Measurements from ENCODE around the gene ADORA2A.

Gene ADORA2A

DNA sequence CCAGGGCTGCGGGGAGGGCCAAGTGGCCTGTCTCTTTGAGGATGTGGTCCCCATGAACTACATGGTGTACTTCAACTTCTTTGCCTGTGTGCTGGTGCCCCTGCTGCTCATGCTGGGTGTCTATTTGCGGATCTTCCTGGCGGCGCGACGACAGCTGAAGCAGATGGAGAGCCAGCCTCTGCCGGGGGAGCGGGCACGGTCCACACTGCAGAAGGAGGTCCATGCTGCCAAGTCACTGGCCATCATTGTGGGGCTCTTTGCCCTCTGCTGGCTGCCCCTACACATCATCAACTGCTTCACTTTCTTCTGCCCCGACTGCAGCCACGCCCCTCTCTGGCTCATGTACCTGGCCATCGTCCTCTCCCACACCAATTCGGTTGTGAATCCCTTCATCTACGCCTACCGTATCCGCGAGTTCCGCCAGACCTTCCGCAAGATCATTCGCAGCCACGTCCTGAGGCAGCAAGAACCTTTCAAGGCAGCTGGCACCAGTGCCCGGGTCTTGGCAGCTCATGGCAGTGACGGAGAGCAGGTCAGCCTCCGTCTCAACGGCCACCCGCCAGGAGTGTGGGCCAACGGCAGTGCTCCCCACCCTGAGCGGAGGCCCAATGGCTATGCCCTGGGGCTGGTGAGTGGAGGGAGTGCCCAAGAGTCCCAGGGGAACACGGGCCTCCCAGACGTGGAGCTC lies 13.5 kb downstream of the ADORA2A start:
- H3K27ac Mint-ChIP-seq = peak overlapping the region; percentile 76
- no peaks in the 10 kb centered on the region for H3K27me3 Mint-ChIP-seq (ENCODE audit: low read depth)
- H3K9me3 Mint-ChIP-seq = no peaks in the 10 kb centered on the region
- peaks cover 17% of the 10 kb centered on the region for H3K36me3 Mint-ChIP-seq (ENCODE audit: low read depth)
- H3K4me1 Mint-ChIP-seq (ENCODE audit: low read depth) = peaks cover 41% of the 10 kb centered on the region
- H3K4me3 Mint-ChIP-seq = no peak overlapping the region

DNA sequence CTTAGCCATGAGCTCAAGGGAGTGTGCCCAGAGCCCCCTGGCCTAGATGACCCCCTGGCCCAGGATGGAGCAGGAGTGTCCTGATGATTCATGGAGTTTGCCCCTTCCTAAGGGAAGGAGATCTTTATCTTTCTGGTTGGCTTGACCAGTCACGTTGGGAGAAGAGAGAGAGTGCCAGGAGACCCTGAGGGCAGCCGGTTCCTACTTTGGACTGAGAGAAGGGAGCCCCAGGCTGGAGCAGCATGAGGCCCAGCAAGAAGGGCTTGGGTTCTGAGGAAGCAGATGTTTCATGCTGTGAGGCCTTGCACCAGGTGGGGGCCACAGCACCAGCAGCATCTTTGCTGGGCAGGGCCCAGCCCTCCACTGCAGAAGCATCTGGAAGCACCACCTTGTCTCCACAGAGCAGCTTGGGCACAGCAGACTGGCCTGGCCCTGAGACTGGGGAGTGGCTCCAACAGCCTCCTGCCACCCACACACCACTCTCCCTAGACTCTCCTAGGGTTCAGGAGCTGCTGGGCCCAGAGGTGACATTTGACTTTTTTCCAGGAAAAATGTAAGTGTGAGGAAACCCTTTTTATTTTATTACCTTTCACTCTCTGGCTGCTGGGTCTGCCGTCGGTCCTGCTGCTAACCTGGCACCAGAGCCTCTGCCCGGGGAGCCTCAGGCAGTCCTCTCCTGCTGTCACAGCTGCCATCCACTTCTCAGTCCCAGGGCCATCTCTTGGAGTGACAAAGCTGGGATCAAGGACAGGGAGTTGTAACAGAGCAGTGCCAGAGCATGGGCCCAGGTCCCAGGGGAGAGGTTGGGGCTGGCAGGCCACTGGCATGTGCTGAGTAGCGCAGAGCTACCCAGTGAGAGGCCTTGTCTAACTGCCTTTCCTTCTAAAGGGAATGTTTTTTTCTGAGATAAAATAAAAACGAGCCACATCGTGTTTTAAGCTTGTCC lies 14.3 kb downstream of the ADORA2A start:
- no peaks in the 10 kb centered on the region for H3K9me3 Mint-ChIP-seq
- no peak overlapping the region for H3K27ac Mint-ChIP-seq
- peaks cover 37% of the 10 kb centered on the region for H3K4me1 Mint-ChIP-seq (ENCODE audit: low read depth)
- no peak overlapping the region for H3K4me3 Mint-ChIP-seq
- peaks cover 15% of the 10 kb centered on the region for H3K36me3 Mint-ChIP-seq (ENCODE audit: low read depth)
- no peaks in the 10 kb centered on the region for H3K27me3 Mint-ChIP-seq (ENCODE audit: low read depth)

DNA sequence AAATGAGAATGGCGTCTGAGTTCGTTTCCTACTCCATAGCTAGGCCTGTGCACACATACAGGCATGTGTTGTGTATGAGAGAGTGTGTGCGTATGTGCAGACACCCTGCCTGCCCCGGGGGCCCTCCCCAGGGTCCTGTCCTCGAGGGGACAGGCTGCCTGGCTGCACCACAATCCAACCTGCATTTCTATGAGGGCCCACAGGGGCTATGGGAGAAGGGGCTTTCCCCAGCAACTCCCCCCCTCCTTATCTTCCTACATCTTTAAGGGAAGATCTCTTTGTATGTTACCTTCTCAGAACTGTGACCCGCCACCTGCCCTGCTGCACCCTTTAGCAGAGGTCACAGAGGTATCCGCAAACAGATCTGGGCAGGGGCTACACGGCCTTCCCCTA lies 14.9 kb downstream of the ADORA2A start:
- H3K27me3 Mint-ChIP-seq (ENCODE audit: low read depth) = no peaks in the 10 kb centered on the region
- H3K27ac Mint-ChIP-seq = no peak overlapping the region
- no peaks in the 10 kb centered on the region for H3K9me3 Mint-ChIP-seq
- peaks cover 14% of the 10 kb centered on the region for H3K36me3 Mint-ChIP-seq (ENCODE audit: low read depth)
- no peak overlapping the region for H3K4me3 Mint-ChIP-seq
- H3K4me1 Mint-ChIP-seq (ENCODE audit: low read depth) = peaks cover 33% of the 10 kb centered on the region

DNA sequence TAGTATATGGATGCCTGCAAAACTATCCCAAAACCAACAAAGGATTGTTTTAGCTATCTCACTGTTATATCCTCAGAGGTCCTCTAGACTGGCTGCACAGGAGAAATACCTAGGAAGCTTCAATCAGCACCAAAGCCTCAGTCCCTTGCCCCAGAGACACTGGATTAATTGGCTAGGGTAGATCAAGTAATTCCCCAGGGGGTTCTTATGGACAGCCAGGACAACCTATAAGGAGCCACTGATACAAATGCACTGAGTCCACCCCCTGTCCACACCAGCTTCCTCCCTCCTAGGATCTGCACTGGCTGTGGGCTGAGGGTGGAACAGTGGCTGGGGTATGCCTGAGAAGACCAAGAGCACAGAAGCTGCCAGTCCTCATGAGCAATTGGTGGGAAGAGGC lies 16.3 kb downstream of the ADORA2A start:
- Mint-ChIP-seq H3K9me3 (no peaks in the 10 kb centered on the region), H3K4me1 (ENCODE audit: low read depth) (peaks cover 20% of the 10 kb centered on the region), H3K4me3 (no peak overlapping the region), H3K36me3 (ENCODE audit: low read depth) (peaks cover 13% of the 10 kb centered on the region), H3K27ac (no peak overlapping the region), H3K27me3 (ENCODE audit: low read depth) (no peaks in the 10 kb centered on the region)

DNA sequence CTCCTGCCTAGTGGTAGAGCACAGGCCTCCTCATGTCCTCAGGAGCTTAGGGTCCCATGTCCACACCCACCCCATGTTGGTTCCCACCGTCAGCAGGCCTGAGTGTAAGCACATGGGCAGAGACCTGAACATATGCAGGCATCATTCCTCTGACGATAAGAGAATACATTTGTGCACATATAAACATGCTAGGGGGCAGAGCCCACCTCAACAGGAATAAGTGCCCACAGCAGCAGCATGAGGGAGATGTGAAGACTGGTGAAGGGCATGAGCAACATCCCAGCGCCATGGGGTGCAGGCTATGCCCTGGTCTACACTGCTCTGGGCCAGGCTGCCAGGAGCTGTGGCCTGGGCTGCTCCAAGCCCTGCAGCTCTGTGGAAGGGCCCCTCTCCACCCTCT lies 16.9 kb downstream of the ADORA2A start:
- H3K9me3 Mint-ChIP-seq = no peaks in the 10 kb centered on the region
- no peaks in the 10 kb centered on the region for H3K27me3 Mint-ChIP-seq (ENCODE audit: low read depth)
- H3K4me3 Mint-ChIP-seq = no peak overlapping the region
- H3K27ac Mint-ChIP-seq = peak overlapping the region; percentile 36
- H3K4me1 Mint-ChIP-seq (ENCODE audit: low read depth) = peaks cover 20% of the 10 kb centered on the region
- peaks cover 13% of the 10 kb centered on the region for H3K36me3 Mint-ChIP-seq (ENCODE audit: low read depth)

DNA sequence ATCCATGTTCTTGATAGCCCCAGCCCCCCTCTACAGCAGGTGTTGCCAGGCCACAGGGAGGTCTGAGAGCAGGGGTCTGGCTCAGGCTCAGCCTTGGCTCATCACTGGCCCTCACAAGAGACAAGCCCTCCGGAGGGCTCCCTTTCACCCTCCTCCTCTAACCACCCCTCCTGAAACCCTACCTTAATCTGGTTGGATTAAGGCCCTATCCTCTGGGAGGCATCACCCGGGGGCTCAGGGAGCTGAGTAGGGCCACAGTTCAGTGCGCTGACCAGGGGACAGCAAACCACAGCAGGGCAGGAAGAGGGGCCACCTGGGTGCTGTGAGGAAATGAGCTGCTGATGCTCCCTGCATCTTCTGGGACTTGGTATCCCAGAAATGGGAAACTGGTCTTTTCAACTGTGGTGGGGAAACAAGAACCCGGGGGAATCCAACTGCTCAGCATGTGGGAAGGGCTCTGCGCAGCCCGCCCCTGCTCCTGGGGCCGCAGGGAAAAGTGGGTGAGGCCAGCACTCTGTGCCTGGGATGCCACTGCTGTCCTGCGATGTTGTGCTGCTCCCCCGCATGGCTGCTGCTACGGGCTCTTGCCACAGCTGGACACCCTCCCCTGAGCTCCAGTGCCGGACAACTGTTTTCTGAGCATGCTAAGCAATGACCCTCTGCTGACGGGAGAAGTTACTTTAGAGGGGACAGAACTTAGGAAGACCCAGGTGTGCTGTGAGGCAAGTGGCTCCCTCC lies 17.5 kb downstream of the ADORA2A start:
- Mint-ChIP-seq H3K27me3 (ENCODE audit: low read depth) (no peaks in the 10 kb centered on the region), H3K27ac (no peak overlapping the region), H3K4me3 (no peak overlapping the region), H3K36me3 (ENCODE audit: low read depth) (peaks cover 11% of the 10 kb centered on the region), H3K9me3 (no peaks in the 10 kb centered on the region), H3K4me1 (ENCODE audit: low read depth) (peaks cover 23% of the 10 kb centered on the region)

DNA sequence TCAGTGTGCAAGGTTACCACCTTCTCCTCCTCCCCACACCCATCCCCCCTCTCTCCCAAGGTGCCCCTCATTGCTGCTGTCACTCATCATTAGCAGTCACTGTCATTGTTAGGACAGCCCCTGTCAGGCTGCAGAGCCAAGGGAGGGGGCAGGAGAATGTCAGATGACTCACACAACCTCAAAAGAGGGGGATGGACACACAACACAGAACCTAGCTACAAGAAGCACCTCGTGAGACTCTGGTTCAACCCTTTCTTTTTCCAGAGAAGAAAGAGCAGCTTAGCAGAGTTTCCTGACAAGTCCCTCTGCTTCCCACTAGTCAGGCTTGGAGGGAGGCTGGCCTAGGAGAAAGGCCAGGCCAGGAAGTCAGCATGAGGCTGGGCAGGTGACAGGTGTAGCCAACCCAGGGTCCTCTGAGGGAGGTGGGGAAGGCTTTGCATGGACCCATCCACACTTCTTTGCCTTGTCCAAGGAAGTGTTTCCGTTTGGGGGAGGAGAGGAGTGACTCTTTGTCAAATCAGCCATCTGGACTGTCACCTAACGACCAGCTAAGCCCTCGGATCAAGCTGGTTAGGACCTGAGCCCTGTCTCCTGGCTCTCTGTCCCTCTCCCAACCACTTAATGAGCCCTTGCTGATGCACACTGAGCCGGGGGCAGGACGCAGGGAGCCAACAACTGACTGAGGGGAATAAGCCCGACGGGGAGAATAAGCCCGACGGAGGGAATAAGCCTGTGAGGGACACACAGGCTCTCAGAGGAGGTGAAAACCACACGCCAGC lies 18.3 kb downstream of the ADORA2A start:
- Mint-ChIP-seq H3K9me3 (no peaks in the 10 kb centered on the region), H3K36me3 (ENCODE audit: low read depth) (peaks cover 11% of the 10 kb centered on the region), H3K27ac (no peak overlapping the region), H3K4me1 (ENCODE audit: low read depth) (peaks cover 22% of the 10 kb centered on the region), H3K27me3 (ENCODE audit: low read depth) (no peaks in the 10 kb centered on the region), H3K4me3 (no peak overlapping the region)

DNA sequence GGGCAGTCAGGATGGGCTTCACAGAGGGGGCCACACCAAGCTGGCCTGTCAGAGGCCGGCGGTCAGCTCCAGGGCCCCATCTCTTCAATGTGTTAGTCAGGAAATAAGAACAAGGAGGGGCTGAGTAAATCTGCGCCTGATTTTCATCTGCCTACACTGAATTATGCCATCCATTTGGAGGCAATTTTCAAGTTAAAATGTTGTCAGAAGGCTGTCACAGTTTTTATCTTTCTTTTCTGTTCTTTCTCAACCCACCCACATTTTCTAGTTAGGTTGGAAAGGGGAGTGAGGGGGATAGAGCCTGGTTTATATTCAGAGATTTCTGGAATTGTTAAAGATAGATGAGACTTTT lies 18.8 kb downstream of the ADORA2A start:
- Mint-ChIP-seq H3K27ac (no peak overlapping the region), H3K9me3 (no peaks in the 10 kb centered on the region), H3K4me3 (no peak overlapping the region), H3K27me3 (ENCODE audit: low read depth) (no peaks in the 10 kb centered on the region), H3K36me3 (ENCODE audit: low read depth) (peaks cover 5% of the 10 kb centered on the region), H3K4me1 (ENCODE audit: low read depth) (peaks cover 17% of the 10 kb centered on the region)

DNA sequence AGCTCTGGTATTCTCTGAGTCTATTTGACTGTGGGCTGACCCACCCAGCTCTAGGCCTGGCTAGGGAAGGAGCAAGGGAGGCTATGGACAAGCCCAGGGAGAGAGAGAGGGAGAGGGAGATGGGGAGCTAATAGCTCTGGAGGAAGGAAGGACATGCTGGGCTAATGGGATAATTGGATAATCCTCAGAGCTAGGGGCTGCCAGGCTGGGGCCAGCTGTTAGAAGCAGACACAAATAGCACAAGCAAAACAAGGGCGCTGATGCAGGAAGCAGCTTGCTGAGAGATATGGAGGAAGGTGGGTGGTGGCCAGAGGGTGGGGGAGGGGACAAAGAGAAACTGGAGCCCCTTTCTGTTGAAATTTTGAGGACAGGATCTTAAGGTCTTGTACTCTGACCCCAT lies 23.2 kb downstream of the ADORA2A start:
- no peaks in the 10 kb centered on the region for H3K9me3 Mint-ChIP-seq
- no peak overlapping the region for H3K4me3 Mint-ChIP-seq
- peaks cover 12% of the 10 kb centered on the region for H3K4me1 Mint-ChIP-seq (ENCODE audit: low read depth)
- peaks cover 8% of the 10 kb centered on the region for H3K27me3 Mint-ChIP-seq (ENCODE audit: low read depth)
- H3K27ac Mint-ChIP-seq = no peak overlapping the region
- peaks cover 3% of the 10 kb centered on the region for H3K36me3 Mint-ChIP-seq (ENCODE audit: low read depth)

DNA sequence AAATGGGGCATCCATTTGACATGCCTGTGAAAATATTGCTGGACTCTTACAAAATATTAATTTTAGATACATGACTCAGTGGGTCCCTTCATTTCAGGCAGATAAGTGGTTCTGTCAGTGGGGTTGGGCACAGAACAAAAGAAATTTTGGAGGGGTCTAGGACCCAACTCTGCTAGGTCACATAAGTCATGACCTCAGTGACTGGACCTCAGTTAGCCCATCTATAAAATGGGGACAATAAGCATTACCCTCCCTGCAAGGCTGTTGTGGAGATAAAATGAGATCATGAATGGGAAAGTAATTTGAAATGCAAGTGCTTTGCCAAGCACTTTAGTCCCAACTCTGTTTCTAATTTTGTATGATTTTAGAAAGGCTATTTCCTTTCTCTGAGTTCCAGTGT lies 23.8 kb downstream of the ADORA2A start:
- H3K27ac Mint-ChIP-seq = no peak overlapping the region
- H3K36me3 Mint-ChIP-seq (ENCODE audit: low read depth) = peaks cover 3% of the 10 kb centered on the region
- H3K4me1 Mint-ChIP-seq (ENCODE audit: low read depth) = peaks cover 12% of the 10 kb centered on the region
- H3K27me3 Mint-ChIP-seq (ENCODE audit: low read depth) = peaks cover 8% of the 10 kb centered on the region
- no peaks in the 10 kb centered on the region for H3K9me3 Mint-ChIP-seq
- no peak overlapping the region for H3K4me3 Mint-ChIP-seq

DNA sequence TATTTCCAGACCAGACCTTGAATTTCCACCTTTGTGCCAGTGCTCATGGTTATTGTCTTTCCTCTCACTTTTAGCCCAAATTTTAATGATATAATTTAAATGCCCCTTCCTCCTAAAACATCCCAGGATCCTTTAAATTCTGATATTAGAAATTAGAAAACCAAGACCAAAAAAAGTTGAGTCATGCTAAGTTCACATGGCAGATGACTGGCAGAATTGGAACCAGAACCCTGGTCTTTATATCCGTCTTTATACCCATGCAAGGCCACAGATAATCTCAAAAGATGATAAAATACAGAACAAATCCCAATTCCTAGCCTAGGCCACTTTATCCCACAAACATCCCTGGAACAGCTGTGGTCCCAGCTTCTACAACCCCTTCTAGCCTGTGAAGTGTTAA lies 26.5 kb downstream of the ADORA2A start:
- no peak overlapping the region for H3K27ac Mint-ChIP-seq
- H3K4me3 Mint-ChIP-seq = no peak overlapping the region
- peaks cover 10% of the 10 kb centered on the region for H3K4me1 Mint-ChIP-seq (ENCODE audit: low read depth)
- peaks cover 8% of the 10 kb centered on the region for H3K27me3 Mint-ChIP-seq (ENCODE audit: low read depth)
- H3K36me3 Mint-ChIP-seq (ENCODE audit: low read depth) = peaks cover 3% of the 10 kb centered on the region
- H3K9me3 Mint-ChIP-seq = no peaks in the 10 kb centered on the region

DNA sequence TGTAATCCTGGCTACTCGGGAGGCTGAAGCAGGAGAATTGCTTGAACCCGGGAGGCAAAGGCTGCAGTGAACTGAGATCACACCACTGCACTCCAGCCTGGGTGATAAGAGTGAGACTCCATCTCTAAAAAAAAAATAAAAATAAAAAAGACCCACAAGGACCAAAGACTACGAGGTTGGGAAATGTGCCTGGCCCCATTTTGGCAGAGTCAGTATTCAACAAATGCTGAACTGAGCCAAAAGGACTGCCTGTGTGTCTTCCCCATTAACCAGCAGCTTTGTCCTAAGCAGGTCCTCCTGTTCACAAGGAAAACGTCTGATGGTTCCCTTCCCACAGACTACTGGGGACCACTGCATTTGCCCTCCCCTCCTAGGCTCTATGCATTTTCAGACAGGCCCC lies 27.6 kb downstream of the ADORA2A start:
- H3K27me3 Mint-ChIP-seq (ENCODE audit: low read depth) = peaks cover 8% of the 10 kb centered on the region
- H3K27ac Mint-ChIP-seq = no peak overlapping the region
- no peaks in the 10 kb centered on the region for H3K9me3 Mint-ChIP-seq
- peaks cover 13% of the 10 kb centered on the region for H3K4me1 Mint-ChIP-seq (ENCODE audit: low read depth)
- H3K36me3 Mint-ChIP-seq (ENCODE audit: low read depth) = peaks cover 3% of the 10 kb centered on the region
- H3K4me3 Mint-ChIP-seq = no peak overlapping the region

DNA sequence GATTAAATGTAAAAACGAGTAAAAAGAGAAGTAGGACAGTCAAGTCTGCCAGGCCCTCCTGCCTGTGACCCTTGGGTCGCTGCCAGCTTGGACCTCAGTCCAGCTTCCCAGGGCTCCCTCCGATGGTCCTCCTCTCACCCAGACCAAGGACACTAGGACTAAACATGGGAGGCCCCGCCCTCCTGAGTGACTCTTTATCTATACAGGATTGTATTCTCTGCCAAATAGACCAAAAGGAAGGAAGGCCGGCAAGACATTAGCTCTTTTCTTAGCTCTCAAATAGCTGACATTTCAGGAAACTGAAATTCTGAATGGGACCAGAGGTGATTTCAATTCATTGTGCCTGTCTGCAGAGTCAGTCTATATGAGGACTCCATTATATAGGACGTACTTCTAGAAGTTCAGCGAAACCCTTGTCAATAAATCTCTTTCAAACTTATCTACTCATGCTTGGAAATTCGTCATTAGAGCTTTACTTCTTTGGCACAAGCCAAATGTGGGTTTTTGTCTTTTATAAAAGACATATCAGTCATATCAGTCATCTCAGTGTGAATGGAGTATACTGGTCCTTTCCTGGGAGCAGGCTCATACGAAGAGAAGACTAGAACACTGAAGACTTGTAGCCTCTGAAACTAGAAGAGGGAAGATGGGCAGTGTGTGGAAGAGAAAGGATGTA lies 28.5 kb downstream of the ADORA2A start:
- no peaks in the 10 kb centered on the region for H3K36me3 Mint-ChIP-seq (ENCODE audit: low read depth)
- H3K4me3 Mint-ChIP-seq = no peak overlapping the region
- no peaks in the 10 kb centered on the region for H3K9me3 Mint-ChIP-seq
- peaks cover 8% of the 10 kb centered on the region for H3K27me3 Mint-ChIP-seq (ENCODE audit: low read depth)
- peaks cover 13% of the 10 kb centered on the region for H3K4me1 Mint-ChIP-seq (ENCODE audit: low read depth)
- no peak overlapping the region for H3K27ac Mint-ChIP-seq

Data from T-helper 1 cell treated with Interleukin-12 subunit alpha and Interleukin-12 subunit beta and Interleukin-4 antibody, amounts not matched to agents 30 μg/mL and 1 μg/mL, for 36 hours (primary cell).